B cell (primary cell): Measurements from ENCODE around the gene CPED1.

Source experiments
- EZH2 ChIP-seq: IDR thresholded peaks from 2 replicates; pipeline ENCODE4 v1.6.1; 2012; ENCODE audit warnings: borderline replicate concordance, low read depth, mild to moderate bottlenecking, moderate library complexity, low read length; ENCODE audit not compliant: insufficient read depth, poor library complexity, severe bottlenecking
- TF ChIP-seq, protein P1 (sequence below): fragments of 200-600 bp; IDR thresholded peaks from one replicate; pipeline ENCODE4 v1.8.0; 2022; ENCODE audit warnings: antibody characterized with exemption, mild to moderate bottlenecking

DNA sequence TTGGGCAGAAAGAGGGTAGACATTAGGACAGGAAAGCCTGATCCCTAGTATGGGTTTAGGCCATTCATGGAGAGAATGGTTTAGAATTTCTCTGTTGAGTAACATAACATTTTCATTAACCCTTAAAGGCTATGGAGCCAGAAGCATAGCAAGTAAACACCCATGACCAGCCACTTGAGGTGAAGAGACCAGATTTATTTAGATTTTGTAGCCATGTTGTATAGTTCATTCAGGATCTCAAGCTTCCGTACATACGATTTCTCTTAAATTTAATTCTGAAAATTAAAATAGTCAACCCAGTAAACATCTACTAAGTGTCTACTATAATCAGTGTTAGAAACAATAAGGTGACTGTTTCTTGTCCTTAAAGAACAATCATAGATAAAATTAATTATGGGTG is 51.5 kb downstream of the CPED1 start:
- TF ChIP-seq, protein P1, sequence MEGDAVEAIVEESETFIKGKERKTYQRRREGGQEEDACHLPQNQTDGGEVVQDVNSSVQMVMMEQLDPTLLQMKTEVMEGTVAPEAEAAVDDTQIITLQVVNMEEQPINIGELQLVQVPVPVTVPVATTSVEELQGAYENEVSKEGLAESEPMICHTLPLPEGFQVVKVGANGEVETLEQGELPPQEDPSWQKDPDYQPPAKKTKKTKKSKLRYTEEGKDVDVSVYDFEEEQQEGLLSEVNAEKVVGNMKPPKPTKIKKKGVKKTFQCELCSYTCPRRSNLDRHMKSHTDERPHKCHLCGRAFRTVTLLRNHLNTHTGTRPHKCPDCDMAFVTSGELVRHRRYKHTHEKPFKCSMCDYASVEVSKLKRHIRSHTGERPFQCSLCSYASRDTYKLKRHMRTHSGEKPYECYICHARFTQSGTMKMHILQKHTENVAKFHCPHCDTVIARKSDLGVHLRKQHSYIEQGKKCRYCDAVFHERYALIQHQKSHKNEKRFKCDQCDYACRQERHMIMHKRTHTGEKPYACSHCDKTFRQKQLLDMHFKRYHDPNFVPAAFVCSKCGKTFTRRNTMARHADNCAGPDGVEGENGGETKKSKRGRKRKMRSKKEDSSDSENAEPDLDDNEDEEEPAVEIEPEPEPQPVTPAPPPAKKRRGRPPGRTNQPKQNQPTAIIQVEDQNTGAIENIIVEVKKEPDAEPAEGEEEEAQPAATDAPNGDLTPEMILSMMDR: no peak
- TF ChIP-seq EZH2: no peak
